ENCODE results near the gene GPAT3. TPM values are rescaled to one million over a fixed set of nuclear protein-coding genes. Genes with fewer than 3 reads are reported as not detected.
A peak's percentile ranks its signal among the peaks of the same experiment; 100 is the strongest.

GPAT3 gene
- total RNA-seq, 1 experiment from 2014 or later, result 29.1 TPM

GRCh38 chr4:83625821-83626220 is 89.9 kb downstream of the GPAT3 start:
- DNase-seq, result no peak
- Histone ChIP-seq H4K20me1 (ENCODE audit: insufficient read depth) (no peaks in the 10 kb centered on the region), H3K27me3 (ENCODE audit: insufficient read depth, low read depth) (no peaks in the 10 kb centered on the region), H3K27ac (no peak overlapping the region), H2AFZ (no peak overlapping the region), H3K4me3 (no peak overlapping the region), H3K4me1 (replicated peaks; ENCODE audit: insufficient read depth) (peaks cover 11% of the 10 kb centered on the region), H3K9me2 (ENCODE audit: insufficient read depth) (no peaks in the 10 kb centered on the region), H3K36me3 (ENCODE audit: low read depth) (no peaks in the 10 kb centered on the region), H3K9me3 (ENCODE audit: insufficient read depth, low read depth) (no peaks in the 10 kb centered on the region), H3K4me2 (no peak overlapping the region), H3F3A (ENCODE audit: insufficient read depth, low read depth) (no peaks in the 10 kb centered on the region), H3K79me2 (ENCODE audit: low read depth) (no peaks in the 10 kb centered on the region)
- intact Hi-C loops (cut with micrococcal nuclease; ENCODE audit: unreplicated experiment), result no loop called here
- ChIA-PET CTCF (no interaction called here), POLR2A (ENCODE audit: unreplicated experiment) (no interaction called here)
- TF ChIP-seq EZH2 (IDR thresholded peaks at IDR 0.05; ENCODE audit: low read depth), result no peak
- TF ChIP-seq, protein P1, sequence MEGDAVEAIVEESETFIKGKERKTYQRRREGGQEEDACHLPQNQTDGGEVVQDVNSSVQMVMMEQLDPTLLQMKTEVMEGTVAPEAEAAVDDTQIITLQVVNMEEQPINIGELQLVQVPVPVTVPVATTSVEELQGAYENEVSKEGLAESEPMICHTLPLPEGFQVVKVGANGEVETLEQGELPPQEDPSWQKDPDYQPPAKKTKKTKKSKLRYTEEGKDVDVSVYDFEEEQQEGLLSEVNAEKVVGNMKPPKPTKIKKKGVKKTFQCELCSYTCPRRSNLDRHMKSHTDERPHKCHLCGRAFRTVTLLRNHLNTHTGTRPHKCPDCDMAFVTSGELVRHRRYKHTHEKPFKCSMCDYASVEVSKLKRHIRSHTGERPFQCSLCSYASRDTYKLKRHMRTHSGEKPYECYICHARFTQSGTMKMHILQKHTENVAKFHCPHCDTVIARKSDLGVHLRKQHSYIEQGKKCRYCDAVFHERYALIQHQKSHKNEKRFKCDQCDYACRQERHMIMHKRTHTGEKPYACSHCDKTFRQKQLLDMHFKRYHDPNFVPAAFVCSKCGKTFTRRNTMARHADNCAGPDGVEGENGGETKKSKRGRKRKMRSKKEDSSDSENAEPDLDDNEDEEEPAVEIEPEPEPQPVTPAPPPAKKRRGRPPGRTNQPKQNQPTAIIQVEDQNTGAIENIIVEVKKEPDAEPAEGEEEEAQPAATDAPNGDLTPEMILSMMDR (conservative IDR thresholded peaks at IDR 0.05), result no peak
- BruUV-seq (replicated peaks), result no TSS peak

DNA sequence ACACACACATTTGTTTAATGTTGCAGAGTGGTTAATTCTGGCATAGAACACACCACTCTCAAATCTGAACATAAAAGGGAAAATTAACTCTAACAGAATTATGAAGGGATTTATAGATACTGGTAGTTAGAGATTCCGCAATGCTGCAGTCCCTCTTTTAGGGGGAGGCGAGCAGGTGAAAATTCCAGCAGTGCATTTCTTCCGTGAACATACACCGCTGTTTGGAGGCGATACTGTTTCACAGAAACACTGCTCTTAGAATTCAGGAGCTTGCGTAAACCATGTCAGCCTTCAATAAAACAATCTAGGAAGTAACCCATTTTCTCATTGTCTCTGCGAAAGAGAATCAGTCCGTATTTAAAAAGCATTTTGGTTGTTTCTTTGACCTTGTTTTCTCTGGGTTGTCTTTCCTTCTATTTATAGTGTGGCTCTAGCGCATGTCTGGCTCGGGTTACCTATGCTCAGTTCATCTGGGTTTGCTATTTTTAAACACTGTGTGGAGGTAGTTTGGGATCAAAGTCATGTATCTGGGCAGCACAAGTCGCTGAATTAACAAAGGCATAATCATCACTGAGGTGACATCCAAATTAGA is 90.4 kb downstream of the GPAT3 start:
- Histone ChIP-seq H3F3A (ENCODE audit: insufficient read depth, low read depth) (no peaks in the 10 kb centered on the region), H3K79me2 (ENCODE audit: low read depth) (no peaks in the 10 kb centered on the region), H3K36me3 (ENCODE audit: low read depth) (no peaks in the 10 kb centered on the region), H4K20me1 (ENCODE audit: insufficient read depth) (no peaks in the 10 kb centered on the region), H3K4me3 (no peak overlapping the region), H3K9me2 (ENCODE audit: insufficient read depth) (no peaks in the 10 kb centered on the region), H3K4me2 (no peak overlapping the region), H3K4me1 (replicated peaks; ENCODE audit: insufficient read depth) (peaks cover 14% of the 10 kb centered on the region), H3K27me3 (ENCODE audit: insufficient read depth, low read depth) (no peaks in the 10 kb centered on the region), H3K9me3 (ENCODE audit: insufficient read depth, low read depth) (no peaks in the 10 kb centered on the region), H2AFZ (no peak overlapping the region), H3K27ac (no peak overlapping the region)
- intact Hi-C loops (cut with micrococcal nuclease; ENCODE audit: unreplicated experiment), result no loop called here
- no peak for DNase-seq
- ChIA-PET POLR2A (ENCODE audit: unreplicated experiment) (no interaction called here), CTCF (no interaction called here)
- TF ChIP-seq EZH2 (IDR thresholded peaks at IDR 0.05; ENCODE audit: low read depth), result no peak
- TF ChIP-seq, protein P1 (conservative IDR thresholded peaks at IDR 0.05), result no peak
- no TSS peak for BruUV-seq (replicated peaks)

GRCh38 chr4:83629945-83630721 is 94.2 kb downstream of the GPAT3 start:
- no peak overlapping the region for H3K27ac ChIP-seq
- H3K4me1 ChIP-seq (replicated peaks; ENCODE audit: insufficient read depth), result peaks cover 14% of the 10 kb centered on the region
- CTCF ChIA-PET, result interaction anchor here (0.5 kb wide), 1 partner anchor 602 kb away, joined by 3 read pairs; no protein-coding TSS in a partner anchor
- no peaks in the 10 kb centered on the region for H3K27me3 ChIP-seq (ENCODE audit: insufficient read depth, low read depth)
- no peak for TF ChIP-seq EZH2 (IDR thresholded peaks at IDR 0.05; ENCODE audit: low read depth)
- TF ChIP-seq, protein P1 (conservative IDR thresholded peaks at IDR 0.05), result no peak
- no peaks in the 10 kb centered on the region for H3F3A ChIP-seq (ENCODE audit: insufficient read depth, low read depth)
- H3K36me3 ChIP-seq (ENCODE audit: low read depth), result no peaks in the 10 kb centered on the region
- BruUV-seq (replicated peaks), result no TSS peak
- H3K4me2 ChIP-seq, result 0 out of 2 replicates have a peak overlapping the region, but pooled peaks have one; percentile 34
- no peaks in the 10 kb centered on the region for H4K20me1 ChIP-seq (ENCODE audit: insufficient read depth)
- DNase-seq, result peak in 1 of 2 experiments; percentile 5
- intact Hi-C loops (cut with micrococcal nuclease; ENCODE audit: unreplicated experiment), result no loop called here
- no peak overlapping the region for H3K4me3 ChIP-seq
- POLR2A ChIA-PET (ENCODE audit: unreplicated experiment), result interaction anchor here (0.6 kb wide), 1 partner anchor 363 kb away, joined by 4 read pairs; no protein-coding TSS in a partner anchor
- no peaks in the 10 kb centered on the region for H3K79me2 ChIP-seq (ENCODE audit: low read depth)
- H2AFZ ChIP-seq, result no peak overlapping the region
- H3K9me3 ChIP-seq (ENCODE audit: insufficient read depth, low read depth), result no peaks in the 10 kb centered on the region
- no peaks in the 10 kb centered on the region for H3K9me2 ChIP-seq (ENCODE audit: insufficient read depth)

Measured in PC-9 (cell line).